ENCODE data around the gene LIPI.
A peak's percentile ranks its signal among the peaks of the same experiment; 100 is the strongest.
"Not testable (repeated sequence)": the region's sequence is repeated elsewhere in the genome, so short reads cannot be mapped to it uniquely, and the experiment has no call there.

Gene LIPI

DNA sequence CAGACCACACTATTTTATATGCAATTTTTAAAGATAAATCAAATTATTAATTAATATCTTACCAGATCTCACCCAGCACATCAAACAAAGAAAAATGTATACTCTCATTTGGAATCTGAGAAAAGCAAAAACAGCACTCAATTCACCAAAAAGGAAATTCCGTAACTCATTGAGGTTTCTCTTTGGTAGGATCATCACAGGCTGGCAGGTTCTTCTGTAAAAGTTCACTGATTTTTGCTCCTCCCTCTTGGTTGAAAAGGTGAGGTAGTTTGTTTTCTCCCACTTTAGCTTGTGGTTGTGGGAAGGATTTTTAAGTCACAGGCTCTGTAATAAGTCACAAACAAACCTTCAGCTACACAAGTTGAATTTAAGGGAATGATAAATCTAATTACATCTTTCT is at the start of gene LIPI:
LIPI (minus strand) TSS at position 218 of the 400 bp plus-strand sequence; CDS start at position 108, 110 bp downstream.
- DNase-seq: no peak

DNA sequence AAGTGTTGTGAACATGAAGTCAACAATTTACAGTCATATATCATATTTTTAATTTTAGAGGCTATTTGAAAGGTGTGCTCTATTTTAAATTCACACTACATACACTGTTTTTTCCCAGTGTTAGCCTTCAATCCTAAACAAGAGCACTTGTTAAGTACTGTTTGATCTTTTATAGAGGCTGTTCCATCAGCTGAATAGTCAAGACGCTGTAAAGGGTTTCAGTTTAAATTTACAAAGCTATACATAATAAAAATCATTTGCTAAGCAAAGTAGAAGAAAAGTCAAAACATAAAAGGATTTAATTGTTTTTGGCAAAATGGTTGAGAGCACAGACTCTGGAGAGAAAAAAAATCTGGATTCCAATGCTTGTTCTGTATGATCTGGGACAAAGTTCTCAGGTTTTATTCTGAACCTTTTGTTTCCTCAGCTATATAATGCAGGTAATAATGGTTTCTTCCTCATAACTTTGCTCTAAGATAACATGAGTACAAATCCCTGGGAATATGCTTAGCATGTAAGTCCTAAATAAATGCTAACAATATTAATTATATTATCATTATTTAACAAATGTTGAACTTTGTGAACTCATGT is 49.5 kb upstream of the LIPI start:
- DNase-seq: no peak

DNA sequence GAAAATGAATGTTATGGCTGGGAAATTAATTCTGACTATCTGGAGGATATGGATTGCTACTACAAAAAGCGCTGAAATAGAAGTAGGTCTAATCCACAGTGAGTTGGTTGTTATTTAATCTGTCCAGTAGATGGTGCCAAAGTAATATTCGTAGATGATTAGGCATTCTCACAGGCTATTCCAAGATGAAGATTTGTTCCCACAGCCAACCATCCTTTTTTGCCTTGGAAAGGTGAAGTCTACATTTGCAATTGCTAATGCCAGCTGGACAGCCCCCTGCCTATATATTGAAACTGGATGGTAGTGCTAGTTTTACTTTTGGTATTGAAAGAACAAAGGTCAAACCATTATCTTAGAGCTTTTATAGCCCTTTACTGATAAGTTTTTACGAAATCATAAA is 49.0 kb upstream of the LIPI start:
- peak in 3 of 51 donors; percentile 14 to 70 (median 21) for DNase-seq

DNA sequence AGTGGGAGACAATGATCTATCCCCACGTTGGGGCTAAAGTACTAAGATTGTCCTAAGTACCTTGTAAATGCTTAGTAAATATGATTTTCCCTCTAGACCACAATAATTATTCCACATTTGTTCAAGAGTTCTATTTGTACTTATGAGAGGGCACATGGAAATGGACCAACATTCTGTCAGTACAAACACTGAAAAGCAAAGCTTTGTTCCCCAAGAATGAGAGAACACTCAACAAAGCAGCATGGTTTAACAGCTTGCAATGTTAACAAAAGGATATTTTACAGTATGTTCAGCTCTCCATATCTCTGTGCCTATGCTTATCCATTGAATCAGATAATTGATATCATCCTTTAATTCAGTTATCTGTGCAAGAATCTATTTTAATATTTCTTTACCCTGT is 40.6 kb upstream of the LIPI start:
- DNase-seq: no peak

DNA sequence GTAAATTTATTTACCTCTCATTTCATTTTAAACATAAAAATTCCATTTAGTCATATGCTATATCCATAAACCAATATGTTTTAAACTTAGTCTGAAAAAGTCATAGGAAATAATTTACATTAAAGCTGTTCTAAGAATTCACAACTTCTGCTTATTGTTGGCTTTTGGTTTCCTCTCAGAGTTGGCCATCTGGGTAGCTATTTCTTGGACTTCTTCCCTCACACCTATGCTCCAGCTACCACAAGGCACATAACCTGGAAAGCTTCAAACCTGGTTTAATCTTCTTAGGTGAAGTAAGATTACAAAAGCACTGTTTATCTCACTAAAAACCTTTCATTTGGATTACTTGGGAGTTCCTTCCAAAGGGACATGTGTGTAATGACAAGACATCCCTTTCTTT is 35.0 kb upstream of the LIPI start:
- no peak for DNase-seq

DNA sequence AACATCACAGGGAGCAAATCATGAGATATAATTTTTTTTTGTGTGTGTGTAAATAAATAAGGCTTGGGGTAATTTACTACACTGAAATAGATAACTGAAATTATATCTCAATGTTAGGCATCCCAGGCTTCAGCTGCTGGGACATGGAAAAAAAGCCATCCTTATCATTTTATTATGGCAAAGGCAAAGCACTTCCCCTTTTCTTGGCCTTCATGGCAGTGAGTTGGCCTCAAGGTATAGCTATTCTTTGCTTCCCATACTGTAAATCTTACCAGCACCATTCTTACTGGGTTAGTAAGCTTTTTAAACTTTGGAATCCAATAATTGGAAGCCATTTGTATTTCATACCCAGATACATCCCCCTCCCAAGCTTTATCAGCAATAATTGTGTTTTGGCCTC is 34.2 kb upstream of the LIPI start:
- DNase-seq: no peak

DNA sequence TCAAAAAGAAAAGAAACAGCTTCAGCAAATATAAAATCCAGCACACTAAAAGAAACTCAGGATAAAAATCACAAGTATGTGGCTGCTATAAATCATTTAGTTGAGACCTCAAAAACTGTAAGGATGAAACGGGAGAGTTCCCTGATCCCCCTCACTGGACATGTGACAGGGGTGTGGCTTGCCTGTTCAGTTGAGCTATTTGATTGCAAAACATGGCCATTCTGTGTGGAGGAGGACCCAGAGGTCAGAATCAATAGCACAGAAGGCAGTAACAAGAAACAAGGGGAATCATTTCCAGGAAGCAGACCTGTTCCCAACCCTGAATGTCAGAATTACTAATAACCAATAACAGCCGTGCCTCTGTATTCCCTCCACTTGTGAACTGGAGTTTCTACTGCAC is 33.1 kb upstream of the LIPI start:
- no peak for DNase-seq

DNA sequence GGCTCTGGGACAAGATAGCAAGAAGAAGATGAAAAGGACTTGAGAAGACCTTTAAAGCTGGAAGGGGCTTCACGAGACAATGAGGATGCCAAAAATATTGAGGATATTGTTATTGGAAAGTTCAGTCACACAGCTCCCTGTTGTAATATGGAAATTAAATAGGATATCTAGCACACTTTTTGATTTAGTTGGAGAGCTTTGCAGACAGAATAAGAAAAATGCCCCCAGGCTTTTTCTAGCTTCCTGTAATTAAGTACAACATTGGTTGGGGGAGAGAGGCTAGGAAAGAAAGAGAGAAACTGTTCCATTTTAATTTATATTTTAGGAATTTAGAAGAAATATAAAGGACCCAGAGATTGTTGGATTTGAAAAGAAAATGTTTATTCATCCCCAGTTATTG is 32.7 kb upstream of the LIPI start:
- no peak for DNase-seq

DNA sequence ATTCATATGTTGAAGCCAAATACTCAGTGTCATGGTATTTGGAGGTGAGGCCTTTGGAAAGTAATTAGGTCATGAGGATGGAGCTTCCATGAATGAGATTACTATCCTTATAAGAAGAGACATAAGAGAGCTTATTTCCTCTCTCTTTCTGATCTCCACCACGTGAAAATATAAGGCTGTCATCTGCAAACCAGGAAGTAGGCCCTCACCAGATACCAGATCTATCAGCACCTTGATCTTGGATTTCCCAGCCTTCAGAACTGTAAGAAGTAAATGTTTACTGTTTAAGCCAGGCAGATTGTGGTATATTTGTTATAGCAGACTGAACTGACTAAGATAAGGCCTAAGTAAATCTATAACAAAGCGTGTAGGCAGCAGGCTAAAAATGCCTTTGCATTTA is 30.5 kb upstream of the LIPI start:
- DNase-seq: no peak

DNA sequence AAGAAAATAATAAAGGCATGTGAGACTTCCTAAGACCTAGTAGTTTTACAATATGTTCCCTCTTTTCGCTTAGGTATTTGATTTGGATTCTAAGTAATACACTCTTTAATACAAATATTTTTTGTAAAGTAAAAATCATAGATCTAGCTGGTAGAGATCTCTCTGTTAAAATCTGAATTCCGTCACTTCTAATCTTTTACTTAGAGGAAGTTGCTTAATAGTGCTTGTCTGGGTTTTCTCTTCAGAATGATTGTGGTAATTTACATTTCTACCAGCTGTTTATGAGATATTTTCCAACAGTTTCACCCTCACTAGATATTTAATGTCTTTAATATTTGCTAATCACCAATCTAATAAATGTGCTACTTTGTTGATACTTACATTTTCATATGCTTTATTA is 28.5 kb upstream of the LIPI start:
- no peak for DNase-seq

DNA sequence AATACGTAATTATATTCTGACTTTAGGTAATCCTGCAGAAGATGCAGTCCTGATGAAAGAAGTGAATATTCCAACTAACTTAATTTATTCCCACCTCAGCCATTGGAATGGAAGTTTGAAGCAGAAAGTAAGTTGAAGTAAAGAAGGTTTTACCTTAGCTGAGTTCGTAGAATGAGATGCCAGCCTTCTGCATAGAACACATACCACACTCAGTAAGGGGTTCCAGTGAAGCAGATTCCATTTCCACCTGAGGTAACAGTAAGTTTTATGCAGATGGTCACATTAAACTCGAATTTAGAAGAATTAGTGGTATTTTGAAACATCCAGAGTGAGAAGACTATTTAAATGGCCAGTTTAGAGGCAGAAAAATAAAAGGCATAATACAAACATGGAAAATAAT is 25.4 kb upstream of the LIPI start:
- DNase-seq: no peak

DNA sequence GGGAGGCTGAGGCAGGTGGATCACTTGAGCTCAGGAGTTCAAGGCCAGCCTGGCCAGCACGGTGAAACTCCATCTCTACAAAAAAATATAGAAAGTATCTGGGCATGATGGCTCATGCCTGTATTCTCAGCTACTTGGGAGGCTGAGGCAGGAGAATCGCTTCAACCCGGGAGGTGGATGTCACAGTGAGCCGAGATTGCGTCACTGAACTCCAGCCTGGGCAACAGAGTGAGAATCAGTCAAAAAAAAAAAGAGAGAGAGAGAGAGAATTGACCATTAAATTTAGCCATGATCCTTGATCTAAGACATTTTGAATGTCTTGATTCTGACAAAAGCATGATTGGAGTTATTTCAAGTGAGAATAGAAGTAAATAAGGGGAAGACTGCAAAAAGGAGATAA is 24.3 kb upstream of the LIPI start:
- no peak for DNase-seq

DNA sequence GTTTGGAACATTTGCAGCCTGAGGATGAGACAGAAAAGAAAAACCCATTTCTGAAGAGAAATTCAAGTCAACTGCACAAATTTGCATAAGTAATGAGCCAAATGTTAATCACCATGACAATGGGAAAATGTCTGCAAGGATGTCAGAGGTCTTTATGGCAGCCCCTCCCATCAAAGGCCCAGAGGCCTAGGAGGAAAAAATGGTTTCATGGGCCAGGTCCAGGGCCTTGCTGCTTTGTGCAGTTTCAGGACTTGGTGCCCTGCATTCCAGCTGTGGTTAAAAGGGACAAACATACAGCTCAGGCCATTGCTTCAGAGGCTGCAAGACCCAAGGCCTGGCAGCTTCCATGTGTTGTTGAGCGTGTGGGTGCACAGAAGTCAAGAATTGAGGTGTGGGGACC is 18.6 kb upstream of the LIPI start:
- no peak for DNase-seq

DNA sequence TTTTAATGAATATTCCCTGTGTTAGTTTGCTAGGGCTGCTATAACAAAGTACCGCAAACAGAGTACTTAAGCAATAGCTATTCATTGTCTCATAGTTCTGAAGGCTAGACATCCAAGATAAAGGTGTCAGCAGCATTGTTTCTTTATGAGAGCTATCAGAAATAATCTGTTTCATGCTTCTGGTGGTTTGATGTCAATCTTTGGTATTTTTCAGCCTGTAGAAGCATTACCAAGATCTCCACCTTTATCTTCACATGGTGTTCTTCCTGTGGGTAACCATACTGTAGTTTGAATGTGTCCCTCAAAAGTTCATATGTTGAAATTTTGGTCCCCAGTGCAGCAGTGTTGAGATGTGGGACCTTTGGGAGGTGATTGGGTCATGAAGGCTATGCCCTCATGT is 12.6 kb upstream of the LIPI start:
- no peak for DNase-seq

DNA sequence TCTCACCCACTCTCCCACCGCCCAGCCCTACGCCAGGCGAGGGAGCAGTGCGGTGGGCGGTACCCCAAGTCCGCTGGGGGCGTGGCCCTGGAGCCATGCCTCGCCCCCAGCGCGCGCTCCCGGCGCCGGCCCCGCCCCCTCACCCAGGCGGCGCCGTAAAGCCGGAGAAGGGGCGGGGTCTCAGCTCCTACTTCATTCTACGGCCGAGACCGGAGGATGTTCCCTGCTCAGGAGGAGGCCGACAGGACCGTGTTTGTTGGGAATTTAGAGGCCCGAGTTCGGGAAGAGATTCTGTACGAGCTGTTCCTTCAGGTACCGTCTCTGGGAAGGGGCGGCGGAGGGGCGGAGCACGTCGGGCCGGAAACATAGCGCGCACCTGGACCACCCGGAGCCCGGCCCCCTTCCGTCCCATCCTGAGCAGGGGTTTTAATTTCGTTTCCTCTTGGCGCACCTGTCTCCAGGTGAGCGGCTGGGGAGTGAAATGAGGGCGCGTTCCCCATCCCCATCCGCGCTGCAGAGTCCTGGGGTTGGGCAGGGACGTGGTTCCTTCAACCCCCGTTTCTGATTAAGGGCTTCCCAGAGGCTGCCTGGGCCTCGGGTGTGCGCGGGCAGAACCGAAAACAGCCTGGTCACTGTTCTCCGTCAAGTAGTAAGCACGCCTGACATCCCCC is 5.4 kb upstream of the LIPI start, which contains the start of gene RBM11:
RBM11 (plus strand) TSS at position 187 of the 671 bp plus-strand sequence; CDS start at position 217, 30 bp downstream.
- DNase-seq: peak in 47 of 51 donors; percentile 2 to 74 (median 33)

DNA sequence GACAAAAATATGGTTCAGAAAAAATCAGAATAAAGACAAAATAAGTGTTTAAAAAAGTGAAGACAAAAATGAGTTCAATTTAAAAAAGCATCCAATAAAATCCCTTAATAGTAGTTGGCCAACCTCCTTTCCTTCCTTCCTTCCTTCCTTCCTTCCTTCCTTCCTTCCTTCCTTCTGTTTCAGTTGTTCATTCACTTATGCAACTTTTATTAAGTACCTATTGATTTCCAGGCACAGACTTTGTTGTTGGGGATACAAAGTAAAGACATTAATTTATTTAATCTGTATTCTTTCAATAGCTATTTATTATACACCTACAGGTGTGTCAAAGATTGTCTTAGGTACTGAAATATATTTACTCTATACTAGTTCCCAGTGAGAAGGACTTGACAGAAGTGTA is 2.4 kb upstream of the LIPI start:
- no peak for DNase-seq

DNA sequence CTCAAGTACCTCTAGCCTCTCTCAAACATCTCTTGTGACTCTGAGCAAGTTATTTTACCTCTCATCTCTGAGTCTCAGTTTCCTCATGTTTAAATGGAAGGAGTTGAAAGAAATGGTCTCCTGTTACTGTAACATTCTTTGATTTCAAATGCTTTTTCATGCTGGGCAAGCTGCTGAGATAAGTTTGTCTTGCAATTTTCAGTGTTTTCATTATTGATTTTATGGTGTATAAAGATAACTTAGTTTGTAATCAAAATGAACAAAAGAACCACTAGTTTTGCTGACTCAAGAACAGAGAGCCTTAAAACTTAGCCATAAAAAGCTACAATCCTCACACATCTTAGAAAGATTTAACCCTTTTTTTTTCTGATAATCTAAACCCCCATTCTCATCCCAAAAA is 4.5 kb downstream of the LIPI start:
- DNase-seq: no peak

DNA sequence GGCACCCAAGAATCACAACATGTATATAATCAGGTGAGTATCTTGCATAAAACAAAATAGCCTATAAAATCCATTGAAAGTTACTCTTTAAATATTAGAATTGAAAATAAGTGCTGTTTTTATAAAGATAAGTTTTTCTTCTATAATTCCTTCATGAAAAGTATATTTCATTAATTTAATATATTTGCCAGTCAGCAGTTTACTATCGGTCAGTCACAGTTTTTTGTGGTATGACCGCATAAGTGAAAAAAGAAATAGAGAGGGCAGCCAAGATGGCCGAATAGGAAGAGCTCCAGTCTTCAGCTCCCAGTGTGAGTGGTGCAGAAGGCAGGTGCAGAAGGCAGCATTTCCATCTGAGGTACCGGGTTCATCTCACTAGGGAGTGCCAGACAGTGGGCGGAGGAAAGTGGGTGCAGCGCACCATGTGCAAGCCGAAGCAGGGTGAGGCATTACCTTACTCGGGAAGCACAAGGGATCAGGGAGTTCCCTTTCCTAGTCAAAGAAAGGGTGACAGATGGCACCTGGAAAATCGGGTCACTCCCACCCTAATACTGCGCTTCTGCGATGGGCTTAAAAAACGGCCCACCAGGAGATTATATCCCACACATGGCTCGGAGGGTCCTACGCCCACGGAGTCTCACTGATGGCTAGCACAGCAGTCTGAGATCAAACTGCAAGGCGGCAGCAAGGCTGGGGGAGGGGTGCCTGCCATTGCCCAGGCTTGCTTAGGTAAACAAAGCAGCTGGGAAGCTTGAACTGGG is 44.1 kb downstream of the LIPI start:
- DNase-seq: not testable (repeated sequence)

DNA sequence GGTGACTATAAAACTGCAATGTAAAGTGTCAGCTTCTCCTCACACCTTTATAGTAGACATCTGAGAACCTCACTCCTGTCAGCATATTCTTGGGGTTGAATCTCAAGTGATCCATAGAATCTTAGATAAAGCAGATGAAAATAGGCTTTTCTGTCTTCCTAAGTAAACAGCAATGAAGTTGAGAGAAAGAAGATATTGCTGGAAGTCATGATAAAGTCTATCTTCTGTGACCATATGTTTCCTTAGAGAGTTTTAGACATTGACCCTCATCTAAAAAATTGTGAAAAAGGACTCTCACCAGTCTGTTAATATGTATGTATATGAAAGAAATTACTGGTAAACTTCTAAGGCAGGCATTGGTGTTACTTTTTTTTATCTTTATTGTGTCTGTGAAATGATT is 66.8 kb downstream of the LIPI start:
- no peak for DNase-seq

DNA sequence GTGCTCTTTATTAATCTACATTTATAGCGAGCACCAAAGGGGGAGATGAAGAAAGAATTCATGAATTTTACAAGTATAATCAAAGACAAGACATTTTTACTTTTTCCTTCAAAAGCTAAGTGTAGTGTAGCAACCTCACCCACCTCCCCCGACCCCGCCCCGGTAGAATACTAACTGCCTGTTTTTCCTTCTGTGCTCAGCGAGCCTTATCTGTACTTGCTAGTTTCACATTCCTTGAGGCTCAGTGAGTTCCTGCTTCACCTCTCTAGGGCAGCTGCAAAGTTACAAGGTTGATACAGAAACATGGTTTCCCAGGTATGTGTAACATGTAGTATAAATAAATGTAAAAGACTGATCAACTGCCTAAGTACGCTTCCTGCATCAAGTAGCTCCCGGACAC is 86.5 kb downstream of the LIPI start:
- no peak for DNase-seq

DNA sequence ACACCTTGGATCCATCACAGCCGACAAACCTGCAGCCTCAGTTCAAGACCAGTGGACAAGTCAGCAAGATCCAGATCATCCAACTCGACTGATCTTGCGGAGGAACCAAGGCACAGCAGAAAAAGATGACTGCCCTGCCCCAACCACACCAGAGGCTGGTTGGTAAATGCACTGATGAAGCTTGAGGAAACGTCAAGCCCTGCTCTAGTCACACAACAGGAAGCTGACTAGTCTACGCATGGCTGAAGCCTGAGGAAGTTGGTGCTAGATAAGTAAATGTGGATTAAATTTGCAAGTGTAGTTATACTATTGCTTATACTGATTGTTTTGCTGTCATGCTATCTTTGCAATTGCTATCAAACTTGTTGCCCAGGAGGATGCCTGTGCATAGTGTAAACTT is 89.0 kb downstream of the LIPI start:
- DNase-seq: no peak

DNA sequence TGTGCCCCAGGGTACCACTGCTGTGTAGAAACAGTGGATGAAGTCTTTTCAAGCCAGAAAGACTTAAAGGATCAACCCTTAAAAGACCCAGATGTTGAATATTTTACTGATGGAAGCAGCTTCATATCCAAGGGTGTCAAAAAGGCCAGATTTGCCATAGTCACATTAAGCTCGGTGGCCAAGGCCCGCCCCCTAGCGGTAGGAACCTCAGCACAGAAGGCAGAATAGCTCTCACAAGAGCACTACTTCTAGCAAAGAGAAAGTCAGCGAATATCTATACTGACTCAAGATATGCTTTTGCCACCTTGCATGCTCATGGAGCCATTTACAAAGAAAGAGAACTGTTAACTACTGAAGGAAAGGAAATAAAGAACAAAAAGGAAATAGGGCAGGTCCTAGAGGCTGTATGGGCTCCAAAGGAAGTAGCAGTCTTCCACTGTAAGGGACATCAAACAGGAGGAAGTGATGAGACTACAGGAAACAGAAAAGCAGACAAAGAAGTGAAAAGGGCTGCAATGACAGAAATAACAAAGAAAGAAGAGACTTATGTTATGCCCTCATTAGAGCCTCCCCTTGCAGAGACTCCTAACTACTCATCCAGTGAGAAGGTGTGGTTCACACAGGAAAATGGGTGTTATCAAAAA is 90.5 kb downstream of the LIPI start:
- peak in 26 of 51 donors; percentile 1 to 66 (median 20) for DNase-seq
